GM12873 (cell line): ENCODE data around the gene ABTB2.

ENCODE experiments used
- TF ChIP-seq, protein P1 (sequence below): IDR thresholded peaks from 2 replicates; pipeline ENCODE4 v1.5.1; 2012; ENCODE audit warnings: low read depth, mild to moderate bottlenecking, moderate library complexity, low read length, control low read depth; ENCODE audit not compliant: insufficient read depth; ENCODE audit errors: missing control alignments

Gene ABTB2

DNA sequence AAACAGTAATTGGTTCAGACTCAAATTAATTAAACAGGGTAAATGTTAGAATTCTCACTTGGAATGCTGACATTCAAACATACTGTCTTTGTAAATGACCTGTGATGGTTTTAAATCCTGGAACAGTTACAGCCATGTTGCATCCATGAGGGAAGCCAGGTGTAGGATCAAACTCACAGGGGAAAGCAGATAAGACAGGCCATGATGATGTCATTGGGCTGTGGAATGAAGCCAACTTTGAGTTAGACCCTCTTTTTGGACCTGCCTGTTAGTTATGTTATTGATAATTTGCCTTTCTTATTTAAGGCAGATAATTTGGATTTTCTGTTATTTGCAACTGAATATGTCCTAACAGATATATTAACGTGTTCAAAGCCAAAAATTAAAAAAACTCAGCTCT lies 39.3 kb upstream of the ABTB2 start:
- TF ChIP-seq, protein P1, sequence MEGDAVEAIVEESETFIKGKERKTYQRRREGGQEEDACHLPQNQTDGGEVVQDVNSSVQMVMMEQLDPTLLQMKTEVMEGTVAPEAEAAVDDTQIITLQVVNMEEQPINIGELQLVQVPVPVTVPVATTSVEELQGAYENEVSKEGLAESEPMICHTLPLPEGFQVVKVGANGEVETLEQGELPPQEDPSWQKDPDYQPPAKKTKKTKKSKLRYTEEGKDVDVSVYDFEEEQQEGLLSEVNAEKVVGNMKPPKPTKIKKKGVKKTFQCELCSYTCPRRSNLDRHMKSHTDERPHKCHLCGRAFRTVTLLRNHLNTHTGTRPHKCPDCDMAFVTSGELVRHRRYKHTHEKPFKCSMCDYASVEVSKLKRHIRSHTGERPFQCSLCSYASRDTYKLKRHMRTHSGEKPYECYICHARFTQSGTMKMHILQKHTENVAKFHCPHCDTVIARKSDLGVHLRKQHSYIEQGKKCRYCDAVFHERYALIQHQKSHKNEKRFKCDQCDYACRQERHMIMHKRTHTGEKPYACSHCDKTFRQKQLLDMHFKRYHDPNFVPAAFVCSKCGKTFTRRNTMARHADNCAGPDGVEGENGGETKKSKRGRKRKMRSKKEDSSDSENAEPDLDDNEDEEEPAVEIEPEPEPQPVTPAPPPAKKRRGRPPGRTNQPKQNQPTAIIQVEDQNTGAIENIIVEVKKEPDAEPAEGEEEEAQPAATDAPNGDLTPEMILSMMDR, result no peak

GRCh38 chr11:34395916-34396550 lies 38.2 kb upstream of the ABTB2 start:
- TF ChIP-seq, protein P1, result no peak

DNA sequence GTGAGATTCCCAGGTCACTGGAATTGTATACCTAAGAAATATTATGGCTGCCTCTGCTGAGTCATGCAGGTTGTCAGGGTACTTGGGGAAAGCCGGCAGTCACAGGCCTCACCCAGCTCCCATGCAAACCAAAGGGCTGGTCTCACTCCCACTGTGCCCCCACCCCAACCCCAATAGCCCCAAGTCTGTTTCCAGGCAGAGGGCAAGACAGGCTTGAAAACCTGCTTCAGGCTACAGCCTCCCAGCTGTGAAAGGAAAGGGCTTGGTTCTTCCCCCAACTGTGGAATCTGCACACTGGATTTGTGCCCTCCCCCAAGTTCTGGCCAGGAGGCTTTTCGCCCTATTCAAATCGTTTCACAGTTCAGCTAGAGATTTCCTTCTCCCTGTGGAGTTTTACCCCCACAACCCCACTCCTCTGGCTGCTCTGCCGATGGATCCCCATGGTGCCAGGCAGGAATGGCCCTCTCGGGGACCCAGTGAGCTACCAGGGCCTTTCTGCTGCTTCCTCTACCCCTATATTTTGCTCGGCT lies 37.0 kb upstream of the ABTB2 start:
- TF ChIP-seq, protein P1, result no peak

DNA sequence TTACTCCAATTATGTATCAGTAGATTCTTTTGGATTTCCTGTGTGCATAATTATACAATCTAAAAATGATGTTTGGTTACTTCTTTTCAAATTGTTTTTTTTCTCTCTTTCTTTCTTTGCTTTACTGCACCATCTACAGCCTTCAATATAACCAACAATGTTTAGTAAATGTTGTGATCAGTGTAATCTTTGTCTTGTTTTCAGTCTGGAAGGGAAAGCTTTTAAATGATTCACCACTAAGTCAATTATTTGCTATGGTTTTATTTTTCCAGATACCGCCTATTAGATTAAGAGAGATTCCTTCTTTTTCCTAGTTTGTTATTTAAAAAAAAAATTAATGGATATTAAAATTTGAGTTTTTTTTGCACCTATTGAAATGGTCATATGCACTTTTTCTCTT lies 29.8 kb upstream of the ABTB2 start:
- TF ChIP-seq, protein P1, result no peak

- TF ChIP-seq, protein P1, result no peak
These were observed 24.9 kb upstream of the ABTB2 start for GRCh38 chr11:34382532-34383276.

GRCh38 chr11:34381775-34382174 lies 24.0 kb upstream of the ABTB2 start:
- TF ChIP-seq, protein P1, result no peak

GRCh38 chr11:34380696-34381095 lies 22.9 kb upstream of the ABTB2 start:
- TF ChIP-seq, protein P1, result no peak
